PC-3 (cell line): Measurements from ENCODE around the gene IFT43.

Experiments used
- EZH2 ChIP-seq: fragments of 300-600 bp; sonication (generic); IDR thresholded peaks from one replicate; pipeline ENCODE4 v1.6.1; 2017; ENCODE audit warnings: antibody characterized with exemption, mild to moderate bottlenecking, low read length; ENCODE audit not compliant: unreplicated experiment
- TF ChIP-seq, protein P1 (sequence below): fragments of 300-600 bp; sonication (generic); conservative IDR thresholded peaks from 2 replicates; pipeline ENCODE4 v1.5.1; 2017; ENCODE audit warnings: antibody characterized with exemption, low read depth, mild to moderate bottlenecking, low read length

GRCh38 chr14:75944607-75945241 lies 40.8 kb upstream of the IFT43 start:
- TF ChIP-seq, protein P1, sequence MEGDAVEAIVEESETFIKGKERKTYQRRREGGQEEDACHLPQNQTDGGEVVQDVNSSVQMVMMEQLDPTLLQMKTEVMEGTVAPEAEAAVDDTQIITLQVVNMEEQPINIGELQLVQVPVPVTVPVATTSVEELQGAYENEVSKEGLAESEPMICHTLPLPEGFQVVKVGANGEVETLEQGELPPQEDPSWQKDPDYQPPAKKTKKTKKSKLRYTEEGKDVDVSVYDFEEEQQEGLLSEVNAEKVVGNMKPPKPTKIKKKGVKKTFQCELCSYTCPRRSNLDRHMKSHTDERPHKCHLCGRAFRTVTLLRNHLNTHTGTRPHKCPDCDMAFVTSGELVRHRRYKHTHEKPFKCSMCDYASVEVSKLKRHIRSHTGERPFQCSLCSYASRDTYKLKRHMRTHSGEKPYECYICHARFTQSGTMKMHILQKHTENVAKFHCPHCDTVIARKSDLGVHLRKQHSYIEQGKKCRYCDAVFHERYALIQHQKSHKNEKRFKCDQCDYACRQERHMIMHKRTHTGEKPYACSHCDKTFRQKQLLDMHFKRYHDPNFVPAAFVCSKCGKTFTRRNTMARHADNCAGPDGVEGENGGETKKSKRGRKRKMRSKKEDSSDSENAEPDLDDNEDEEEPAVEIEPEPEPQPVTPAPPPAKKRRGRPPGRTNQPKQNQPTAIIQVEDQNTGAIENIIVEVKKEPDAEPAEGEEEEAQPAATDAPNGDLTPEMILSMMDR = no peak
- no peak for TF ChIP-seq EZH2
